ENCODE results near the gene TBC1D17.
A peak's percentile ranks its signal among the peaks of the same experiment; 100 is the strongest.

The TBC1D17 gene

GRCh38 chr19:49862391-49863253 lies 14.9 kb upstream of the TBC1D17 start:
- no peak for DNase-seq

- no peak for DNase-seq
Observed at GRCh38 chr19:49863254-49863934, 14.1 kb upstream of the TBC1D17 start.

GRCh38 chr19:49863935-49864320 lies 13.6 kb upstream of the TBC1D17 start:
- no peak for DNase-seq

- no peak for DNase-seq
Observed at GRCh38 chr19:49864890-49865289, 12.6 kb upstream of the TBC1D17 start.

- peak; percentile 89 for DNase-seq
Observed at GRCh38 chr19:49866933-49867782, 10.3 kb upstream of the TBC1D17 start, which contains the start of gene PNKP. PNKP (minus strand) TSS chr19:49867576; CDS start chr19:49867204, 372 bp downstream.

- no peak for DNase-seq
Observed at GRCh38 chr19:49869009-49869483, 8.5 kb upstream of the TBC1D17 start.

GRCh38 chr19:49869484-49870308 lies 7.8 kb upstream of the TBC1D17 start:
- DNase-seq, result peak; percentile 98

GRCh38 chr19:49870309-49870901 lies 7.1 kb upstream of the TBC1D17 start:
- no peak for DNase-seq

GRCh38 chr19:49871349-49871985 lies 6.0 kb upstream of the TBC1D17 start:
- no peak for DNase-seq

- DNase-seq, result no peak
Observed at GRCh38 chr19:49872245-49873128, 5.0 kb upstream of the TBC1D17 start.

- no peak for DNase-seq
Observed at GRCh38 chr19:49873129-49873521, 4.4 kb upstream of the TBC1D17 start.

- DNase-seq, result no peak
Observed at GRCh38 chr19:49873834-49874233, 3.7 kb upstream of the TBC1D17 start.

- no peak for DNase-seq
Observed at GRCh38 chr19:49874503-49875157, 2.9 kb upstream of the TBC1D17 start.

GRCh38 chr19:49875177-49875576 lies 2.3 kb upstream of the TBC1D17 start:
- DNase-seq, result no peak

GRCh38 chr19:49875857-49876421 lies 1.6 kb upstream of the TBC1D17 start:
- DNase-seq, result peak; percentile 52

- DNase-seq, result peak; percentile 98
Observed at GRCh38 chr19:49876422-49877019, 981 bp upstream of the TBC1D17 start.

GRCh38 chr19:49877879-49878743 lies 609 bp downstream of the TBC1D17 start:
- DNase-seq, result peak; percentile 99

- no peak for DNase-seq
Observed at GRCh38 chr19:49878744-49879070, 1.2 kb downstream of the TBC1D17 start.

Data from RPMI8226 (cell line).